CD14-positive monocyte (primary cell): ENCODE data around the gene SIK3. TPM values are rescaled to one million over a fixed set of nuclear protein-coding genes. Genes with fewer than 3 reads are reported as not detected.

ENCODE experiments used
- DNase-seq, 3 donors: peaks; one replicate each; pipeline ENCODE4 v3.0.0-alpha.2; 2011 to 2022
- H2AFZ ChIP-seq: 2 replicates; pipeline ENCODE4 v1.6.0; 2012; ENCODE audit warnings: mild to moderate bottlenecking, low read depth, low read length, inconsistent platforms; ENCODE audit not compliant: insufficient read depth, poor library complexity, severe bottlenecking
- H3K27ac ChIP-seq, 2 donors: 1 replicate in 1 of 2; 2 replicates in 1 of 2; pipeline ENCODE4 v1.5.1; 2012 to 2013; ENCODE audit warnings: low read length in 2 of 2, control low read depth in 1 of 2, inconsistent platforms in 1 of 2, low read depth in 1 of 2, mild to moderate bottlenecking in 1 of 2
- H3K27me3 ChIP-seq, 2 donors: one replicate each; pipeline versions ENCODE4 v1.6.0 to v1.6.1; 2011 to 2013; ENCODE audit warnings: low read length in 2 of 2; ENCODE audit not compliant: control insufficient read depth in 2 of 2, insufficient read depth in 2 of 2
- H3K36me3 ChIP-seq, 2 donors: replicated peaks in 1 of 2; 1 replicate in 1 of 2; 2 replicates in 1 of 2; pipeline versions ENCODE4 v1.5.1 to v1.6.1; 2012 to 2013; ENCODE audit warnings: low read length in 2 of 2, control low read depth in 1 of 2, inconsistent platforms in 1 of 2, mild to moderate bottlenecking in 1 of 2; ENCODE audit not compliant: insufficient read depth in 2 of 2, control insufficient read depth in 1 of 2
- H3K4me1 ChIP-seq, 2 donors: 1 replicate in 1 of 2; 2 replicates in 1 of 2; pipeline versions ENCODE4 v1.5.1 to v1.6.1; 2012 to 2013; ENCODE audit warnings: low read length in 2 of 2, control low read depth in 1 of 2, inconsistent platforms in 1 of 2, mild to moderate bottlenecking in 1 of 2, moderate library complexity in 1 of 2; ENCODE audit not compliant: insufficient read depth in 2 of 2, control insufficient read depth in 1 of 2
- H3K4me2 ChIP-seq: replicated peaks from 2 replicates; pipeline ENCODE3; 2012; ENCODE audit warnings: low read length, moderate library complexity, mild to moderate bottlenecking; ENCODE audit not compliant: poor library complexity, severe bottlenecking; ENCODE audit errors: extremely low read depth
- H3K4me3 ChIP-seq, 3 experiments: fragments of 200-600 bp in 1 of 3; sonication (generic) in 1 of 3; replicated peaks in 1 of 3; 1 replicate in 2 of 3; 2 replicates in 1 of 3; pipeline ENCODE4 v1.5.1; 2011 to 2013; ENCODE audit warnings: low read length in 3 of 3, mild to moderate bottlenecking in 3 of 3, control low read depth in 2 of 3, low read depth in 2 of 3, inconsistent platforms in 1 of 3, moderate library complexity in 1 of 3
- H3K79me2 ChIP-seq: 2 replicates; pipeline ENCODE4 v1.6.0; 2012; ENCODE audit warnings: mild to moderate bottlenecking, control low read depth, inconsistent platforms, low read length, moderate library complexity; ENCODE audit not compliant: insufficient read depth
- H3K9ac ChIP-seq: 2 replicates; pipeline ENCODE4 v1.6.0; 2017; ENCODE audit warnings: low read length, mild to moderate bottlenecking; ENCODE audit not compliant: insufficient read depth, poor library complexity, severe bottlenecking
- H3K9me3 ChIP-seq, 2 donors: replicated peaks in 1 of 2; 1 replicate in 1 of 2; 2 replicates in 1 of 2; pipeline versions ENCODE4 v1.5.1 to v1.6.1; 2012 to 2013; ENCODE audit warnings: low read length in 2 of 2, control low read depth in 1 of 2; ENCODE audit not compliant: control insufficient read depth in 1 of 2, insufficient read depth in 1 of 2
- H4K20me1 ChIP-seq: 2 replicates; pipeline ENCODE4 v1.6.0; 2012; ENCODE audit warnings: mild to moderate bottlenecking, low read length, control low read depth, moderate library complexity; ENCODE audit not compliant: insufficient read depth
- H3K27ac Mint-ChIP-seq, 7 donors: one replicate each; pipeline ENCODE4 v1.8.0; 2020; ENCODE audit warnings: mild to moderate bottlenecking in 7 of 7, mixed read lengths in 7 of 7, moderate library complexity in 6 of 7, inconsistent platforms in 2 of 7
- H3K27me3 Mint-ChIP-seq, 3 donors: one replicate each; pipeline ENCODE4 v1.8.0; 2021 to 2022; ENCODE audit warnings: low read depth in 3 of 3, mild to moderate bottlenecking in 3 of 3, mixed read lengths in 3 of 3, moderate library complexity in 3 of 3, inconsistent platforms in 1 of 3
- H3K36me3 Mint-ChIP-seq, 2 donors: one replicate each; pipeline ENCODE4 v1.8.0; 2020; ENCODE audit warnings: mixed read lengths in 2 of 2, inconsistent platforms in 1 of 2, mild to moderate bottlenecking in 1 of 2
- H3K4me1 Mint-ChIP-seq: one replicate; pipeline ENCODE4 v1.8.0; 2020; ENCODE audit warnings: mild to moderate bottlenecking, mixed read lengths
- H3K4me3 Mint-ChIP-seq, 2 donors: one replicate each; pipeline ENCODE4 v1.8.0; 2020; ENCODE audit warnings: mild to moderate bottlenecking in 2 of 2, mixed read lengths in 2 of 2, moderate library complexity in 1 of 2
- H3K9me3 Mint-ChIP-seq, 7 donors: one replicate each; pipeline ENCODE4 v1.8.0; 2020 to 2022; ENCODE audit warnings: mixed read lengths in 7 of 7, mild to moderate bottlenecking in 6 of 7, moderate library complexity in 6 of 7, inconsistent platforms in 2 of 7
- CTCF ChIP-seq: fragments of 200-600 bp; IDR thresholded peaks from one replicate; pipeline ENCODE4 v1.8.0; 2022; ENCODE audit warnings: antibody characterized with exemption, mild to moderate bottlenecking
- WGBS: methylation state at CpG from one replicate; pipeline ENCODE4 v1.1.5; 2013; ENCODE audit warnings: missing lambda C conversion rate; ENCODE audit not compliant: insufficient coverage; 5-methylcytosine and 5-hydroxymethylcytosine counted together
- intact Hi-C, 2 donors: fragments of 100-400 bp; cut with micrococcal nuclease; formaldehyde crosslinking; loops; one replicate each; pipeline versions ENCODE4 v1.15.0 to v1.15.1; 2023
- polyA plus RNA-seq, 3 donors: library from polyadenylated mRNA; depleted of rRNA in 1 of 3; unstranded in 2 of 3; stranded (reverse) in 1 of 3; fragments of 300-500 nt in 2 of 3; fragments of >200 nt in 1 of 3; fragmentation: Illumina TruSeq in 2 of 3; gene quantifications; 1 replicate in 2 of 3; 2 replicates in 1 of 3; pipeline ENCODE4 v1.2.3, GENCODE V29; 2012 to 2021

SIK3 gene
- polyA plus RNA-seq, 3 donors: 18.3 to 142 (median 20.0) TPM

GRCh38 chr11:116797816-116798215, 300.4 kb downstream of the SIK3 start:
- H3K9me3 ChIP-seq: no peaks in the 10 kb centered on the region
- Mint-ChIP-seq H3K4me3 (no peak overlapping the region), H3K4me1 (peaks cover 2% of the 10 kb centered on the region), H3K27me3 (peaks cover 0 to 5% (median 0%) of the 10 kb centered on the region in 3 donors), H3K9me3 (peaks cover 0 to 2% (median 0%) of the 10 kb centered on the region in 7 donors), H3K36me3 (no peaks in the 10 kb centered on the region), H3K27ac (no peak overlapping the region)
- H3K27me3 ChIP-seq: no peaks in the 10 kb centered on the region
- H3K4me2 ChIP-seq: no peak overlapping the region
- H3K79me2 ChIP-seq: no peaks in the 10 kb centered on the region
- intact Hi-C loops: loop anchor here in 1 of 2 donors (5.0 kb wide), 1 partner anchor 309 kb away; no protein-coding TSS in a partner anchor
- no peak overlapping the region for H3K9ac ChIP-seq
- no peak for DNase-seq
- no peaks in the 10 kb centered on the region for H3K4me1 ChIP-seq
- no peak overlapping the region for H3K27ac ChIP-seq
- H3K36me3 ChIP-seq: no peaks in the 10 kb centered on the region
- TF ChIP-seq CTCF: no peak
- H4K20me1 ChIP-seq: no peaks in the 10 kb centered on the region
- no peak overlapping the region for H2AFZ ChIP-seq
- WGBS: no CpG with 5 or more reads among the region's 5 CpGs
- H3K4me3 ChIP-seq: no peak overlapping the region

- Histone ChIP-seq H3K4me2 (no peak overlapping the region), H3K36me3 (no peaks in the 10 kb centered on the region), H3K79me2 (no peaks in the 10 kb centered on the region), H3K27me3 (no peaks in the 10 kb centered on the region), H2AFZ (no peak overlapping the region), H4K20me1 (no peaks in the 10 kb centered on the region), H3K4me1 (peaks cover 1% of the 10 kb centered on the region in 2 donors), H3K9me3 (no peaks in the 10 kb centered on the region), H3K27ac (no peak overlapping the region), H3K9ac (no peak overlapping the region), H3K4me3 (no peak overlapping the region)
- peaks cover 3% of the 10 kb centered on the region for H3K4me1 Mint-ChIP-seq
- H3K4me3 Mint-ChIP-seq: no peak overlapping the region
- no peak for DNase-seq
- H3K27me3 Mint-ChIP-seq: peaks cover 0 to 4% (median 3%) of the 10 kb centered on the region in 3 donors
- peaks cover 0 to 2% (median 0%) of the 10 kb centered on the region in 7 donors for H3K9me3 Mint-ChIP-seq
- H3K36me3 Mint-ChIP-seq: no peaks in the 10 kb centered on the region
- WGBS: no CpG with 5 or more reads among the region's 1 CpG
- intact Hi-C loops: loop anchor here in 1 of 2 donors (5.0 kb wide), 1 partner anchor 311 kb away; no protein-coding TSS in a partner anchor
- no peak overlapping the region for H3K27ac Mint-ChIP-seq
- TF ChIP-seq CTCF: no peak
Measured at GRCh38 chr11:116796548-116796947, 301.7 kb downstream of the SIK3 start.
